Osteocyte (in vitro differentiated cells): ENCODE results near the gene FECH. TPM values are rescaled to one million over a fixed set of nuclear protein-coding genes. Genes with fewer than 3 reads are reported as not detected.

ENCODE experiments used
- DNase-seq: peaks from one replicate; pipeline ENCODE4 v3.0.0; 2021; ENCODE audit warnings: mixed read lengths; ENCODE audit not compliant: unreplicated experiment; ENCODE audit errors: extremely low spot score
- H3K27ac Mint-ChIP-seq: one replicate; pipeline ENCODE4 v1.8.0; 2021; ENCODE audit warnings: mild to moderate bottlenecking, mixed read lengths; ENCODE audit not compliant: unreplicated experiment
- H3K27me3 Mint-ChIP-seq: one replicate; pipeline ENCODE4 v1.8.0; 2021; ENCODE audit warnings: mixed read lengths; ENCODE audit not compliant: unreplicated experiment
- H3K36me3 Mint-ChIP-seq: one replicate; pipeline ENCODE4 v1.8.0; 2021; ENCODE audit warnings: mixed read lengths; ENCODE audit not compliant: unreplicated experiment
- H3K4me1 Mint-ChIP-seq: one replicate; pipeline ENCODE4 v1.8.0; 2021; ENCODE audit warnings: mixed read lengths; ENCODE audit not compliant: unreplicated experiment
- H3K4me3 Mint-ChIP-seq: one replicate; pipeline ENCODE4 v1.8.0; 2021; ENCODE audit warnings: mild to moderate bottlenecking, moderate library complexity, mixed read lengths; ENCODE audit not compliant: unreplicated experiment
- H3K9me3 Mint-ChIP-seq: one replicate; pipeline ENCODE4 v1.8.0; 2021; ENCODE audit warnings: mixed read lengths; ENCODE audit not compliant: unreplicated experiment
- total RNA-seq: library from RNA; stranded (reverse); gene quantifications from 2 replicates; pipeline ENCODE4 v1.2.1, GENCODE V29; 2021
- TF ChIP-seq, protein P1 (sequence below): fragments of 200-600 bp; sonication (generic); IDR thresholded peaks from 2 replicates; pipeline ENCODE4 v1.5.0; 2021; ENCODE audit warnings: antibody characterized with exemption, mild to moderate bottlenecking, moderate library complexity

The FECH gene
- total RNA-seq, 1 donor from 2014 or later = 31.8 TPM

DNA sequence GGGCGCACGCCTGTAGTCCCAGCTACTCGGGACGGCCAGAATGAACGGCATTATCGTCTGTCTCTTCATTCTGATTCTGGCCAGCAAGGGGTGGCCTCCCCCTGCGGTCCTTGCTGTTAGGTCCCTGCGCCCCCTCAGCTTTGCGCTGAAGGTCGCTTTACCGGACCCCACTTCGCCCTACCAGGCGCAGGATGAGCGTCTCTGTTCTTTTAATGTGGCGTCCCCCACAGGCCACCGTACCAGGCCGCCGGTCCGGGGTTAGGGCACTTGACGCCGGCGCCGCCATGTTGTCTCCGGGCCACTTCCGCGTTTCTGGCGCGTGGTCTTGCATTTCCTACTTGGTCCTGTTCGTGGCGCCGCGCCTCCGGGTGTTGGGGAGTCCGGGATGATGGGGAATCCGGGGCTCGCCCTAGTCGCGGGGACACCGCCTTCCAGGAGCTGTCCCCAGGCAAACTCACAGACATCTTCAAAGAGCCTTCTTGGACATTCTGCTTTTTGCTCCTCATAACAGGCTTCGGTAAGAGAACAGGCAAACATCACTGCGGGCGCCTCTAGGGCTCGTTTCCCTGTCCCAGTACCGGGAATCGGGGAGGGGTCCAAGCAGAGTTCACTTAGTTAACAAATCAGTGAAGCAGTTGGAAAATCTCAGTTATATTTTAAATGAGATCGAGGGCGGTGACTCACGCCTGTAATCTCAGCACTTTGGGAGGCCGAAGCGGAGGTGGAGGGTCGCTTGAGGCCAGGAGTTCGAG is 43.7 kb upstream of the FECH start:
- Mint-ChIP-seq H3K9me3 (no peaks in the 10 kb centered on the region), H3K4me1 (peaks cover 24% of the 10 kb centered on the region), H3K27ac (peak overlapping the region; percentile 96), H3K27me3 (no peaks in the 10 kb centered on the region), H3K4me3 (peak overlapping the region; percentile 96), H3K36me3 (no peaks in the 10 kb centered on the region)
- TF ChIP-seq, protein P1, sequence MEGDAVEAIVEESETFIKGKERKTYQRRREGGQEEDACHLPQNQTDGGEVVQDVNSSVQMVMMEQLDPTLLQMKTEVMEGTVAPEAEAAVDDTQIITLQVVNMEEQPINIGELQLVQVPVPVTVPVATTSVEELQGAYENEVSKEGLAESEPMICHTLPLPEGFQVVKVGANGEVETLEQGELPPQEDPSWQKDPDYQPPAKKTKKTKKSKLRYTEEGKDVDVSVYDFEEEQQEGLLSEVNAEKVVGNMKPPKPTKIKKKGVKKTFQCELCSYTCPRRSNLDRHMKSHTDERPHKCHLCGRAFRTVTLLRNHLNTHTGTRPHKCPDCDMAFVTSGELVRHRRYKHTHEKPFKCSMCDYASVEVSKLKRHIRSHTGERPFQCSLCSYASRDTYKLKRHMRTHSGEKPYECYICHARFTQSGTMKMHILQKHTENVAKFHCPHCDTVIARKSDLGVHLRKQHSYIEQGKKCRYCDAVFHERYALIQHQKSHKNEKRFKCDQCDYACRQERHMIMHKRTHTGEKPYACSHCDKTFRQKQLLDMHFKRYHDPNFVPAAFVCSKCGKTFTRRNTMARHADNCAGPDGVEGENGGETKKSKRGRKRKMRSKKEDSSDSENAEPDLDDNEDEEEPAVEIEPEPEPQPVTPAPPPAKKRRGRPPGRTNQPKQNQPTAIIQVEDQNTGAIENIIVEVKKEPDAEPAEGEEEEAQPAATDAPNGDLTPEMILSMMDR = peak; percentile 78
- peak; percentile 98 for DNase-seq

DNA sequence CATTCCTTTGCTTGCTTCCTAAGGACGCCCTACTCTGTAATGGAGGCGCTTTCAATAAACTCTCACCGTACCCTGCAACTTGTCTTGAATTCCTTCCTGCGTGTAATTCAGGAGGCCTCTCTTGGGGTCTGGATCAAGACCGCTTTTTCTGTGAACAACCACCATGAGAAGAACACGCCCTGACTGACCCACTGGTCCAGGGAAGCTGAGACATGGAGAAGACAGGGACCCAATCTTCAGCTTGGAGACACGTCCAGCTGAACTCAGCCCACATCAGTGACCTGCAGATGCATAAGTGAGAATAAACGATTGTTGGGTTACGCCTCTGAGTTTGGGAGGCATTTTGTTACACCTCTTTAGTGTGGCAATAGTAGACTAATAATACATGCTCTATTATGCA is 42.9 kb upstream of the FECH start:
- H3K4me1 Mint-ChIP-seq = peaks cover 24% of the 10 kb centered on the region
- peak overlapping the region; percentile 96 for H3K4me3 Mint-ChIP-seq
- H3K27ac Mint-ChIP-seq = no peak overlapping the region
- TF ChIP-seq, protein P1 = no peak
- no peaks in the 10 kb centered on the region for H3K27me3 Mint-ChIP-seq
- H3K36me3 Mint-ChIP-seq = no peaks in the 10 kb centered on the region
- H3K9me3 Mint-ChIP-seq = no peaks in the 10 kb centered on the region
- no peak for DNase-seq

DNA sequence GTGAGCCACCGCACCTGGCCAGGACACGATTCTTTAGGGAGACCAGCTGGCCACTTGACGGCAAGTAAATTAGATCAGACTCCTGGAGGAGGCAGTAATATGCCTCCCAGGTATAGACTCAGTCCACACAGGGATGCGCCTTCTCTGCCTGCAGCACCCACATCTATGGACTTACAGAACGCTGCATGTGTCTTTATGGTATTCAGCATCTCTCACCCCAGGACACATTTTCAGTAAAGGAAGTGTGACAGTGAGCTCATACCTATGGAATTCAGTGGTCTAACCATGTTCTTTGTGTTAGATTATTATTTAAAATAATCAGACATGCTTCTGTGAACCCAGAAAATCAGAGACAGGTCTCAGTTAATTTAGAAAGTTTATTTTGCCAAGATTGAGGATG is 41.0 kb upstream of the FECH start:
- H3K9me3 Mint-ChIP-seq = no peaks in the 10 kb centered on the region
- peaks cover 26% of the 10 kb centered on the region for H3K4me1 Mint-ChIP-seq
- no peaks in the 10 kb centered on the region for H3K27me3 Mint-ChIP-seq
- H3K4me3 Mint-ChIP-seq = no peak overlapping the region
- no peaks in the 10 kb centered on the region for H3K36me3 Mint-ChIP-seq
- H3K27ac Mint-ChIP-seq = peak overlapping the region; percentile 77
- TF ChIP-seq, protein P1 = no peak
- no peak for DNase-seq

DNA sequence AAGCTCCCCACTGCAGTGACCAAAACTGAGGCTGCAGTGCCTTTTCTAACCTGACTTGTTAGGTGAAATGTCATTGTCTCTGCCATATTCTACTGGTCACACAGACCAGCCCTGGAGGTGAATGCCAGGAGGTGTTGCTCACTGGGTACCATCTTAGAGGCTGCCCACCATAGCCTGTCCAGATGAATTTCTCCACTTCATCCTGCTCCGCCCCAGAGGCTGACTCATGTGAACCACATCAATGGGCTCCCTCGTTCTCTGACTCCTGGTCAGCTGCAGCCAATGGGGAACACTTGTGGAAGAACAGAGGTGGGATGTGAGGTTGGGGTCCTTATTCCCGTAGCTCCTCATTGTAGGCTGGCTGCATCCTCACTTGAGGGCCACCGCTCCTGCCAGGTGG is 38.5 kb upstream of the FECH start:
- TF ChIP-seq, protein P1 = no peak
- Mint-ChIP-seq H3K36me3 (no peaks in the 10 kb centered on the region), H3K4me1 (peaks cover 26% of the 10 kb centered on the region), H3K27me3 (no peaks in the 10 kb centered on the region), H3K4me3 (no peak overlapping the region), H3K27ac (no peak overlapping the region), H3K9me3 (no peaks in the 10 kb centered on the region)
- no peak for DNase-seq

DNA sequence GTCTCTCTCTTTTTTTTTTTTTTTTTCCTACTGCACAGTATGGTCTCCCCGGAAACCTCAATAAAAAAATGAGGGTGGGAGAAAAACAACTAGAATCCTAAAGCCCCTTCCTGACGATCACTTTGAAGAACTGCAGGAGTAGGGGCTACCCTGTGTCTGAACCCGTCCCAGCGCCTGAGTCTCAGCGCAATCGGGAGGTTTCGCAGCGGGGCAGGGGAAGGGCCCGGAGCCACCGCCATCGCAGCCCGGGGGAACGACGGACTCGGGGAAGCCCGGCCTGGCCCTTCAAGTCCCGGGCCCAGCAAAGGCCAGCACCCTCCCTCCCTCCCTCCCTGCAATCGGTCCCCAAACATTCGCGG is 34.7 kb upstream of the FECH start:
- Mint-ChIP-seq H3K4me3 (peak overlapping the region; percentile 97), H3K27me3 (no peaks in the 10 kb centered on the region), H3K4me1 (peaks cover 18% of the 10 kb centered on the region), H3K27ac (peak overlapping the region; percentile 96), H3K36me3 (peaks cover 8% of the 10 kb centered on the region), H3K9me3 (no peaks in the 10 kb centered on the region)
- TF ChIP-seq, protein P1 = no peak
- DNase-seq = no peak
